Measurements from ENCODE around the gene ATL2.
"Not testable (repeated sequence)": the region's sequence is repeated elsewhere in the genome, so short reads cannot be mapped to it uniquely, and the experiment has no call there.

ATL2 gene

GRCh38 chr2:38377050-38377828 lies at the start of gene ATL2:
Gene ATL2, minus strand, starts transcription at chr2:38377273. Its CDS starts 13 bp downstream, at chr2:38377260.
- DNase-seq = peak; percentile 88

GRCh38 chr2:38423763-38424162 lies 46.7 kb upstream of the ATL2 start:
- no peak for DNase-seq

GRCh38 chr2:38421274-38422056 lies 44.4 kb upstream of the ATL2 start:
- DNase-seq = no peak

- no peak for DNase-seq
These were observed 42.4 kb upstream of the ATL2 start for GRCh38 chr2:38419499-38419898.

GRCh38 chr2:38418735-38419134 lies 41.7 kb upstream of the ATL2 start:
- no peak for DNase-seq

GRCh38 chr2:38417745-38418689 lies 40.9 kb upstream of the ATL2 start:
- DNase-seq = no peak

- DNase-seq = no peak
These were observed 39.4 kb upstream of the ATL2 start for GRCh38 chr2:38416296-38417036.

GRCh38 chr2:38415728-38416291 lies 38.7 kb upstream of the ATL2 start:
- DNase-seq = no peak

- no peak for DNase-seq
These were observed 38.0 kb upstream of the ATL2 start for GRCh38 chr2:38415023-38415422.

GRCh38 chr2:38412235-38412871 lies 35.3 kb upstream of the ATL2 start:
- not testable (repeated sequence) for DNase-seq

- DNase-seq = no peak
These were observed 32.4 kb upstream of the ATL2 start for GRCh38 chr2:38409156-38410102.

- DNase-seq = no peak
These were observed 30.1 kb upstream of the ATL2 start for GRCh38 chr2:38407111-38407682.

- no peak for DNase-seq
These were observed 29.6 kb upstream of the ATL2 start for GRCh38 chr2:38406597-38407110.

- no peak for DNase-seq
These were observed 29.0 kb upstream of the ATL2 start for GRCh38 chr2:38405917-38406596.

GRCh38 chr2:38400513-38400912 lies 23.4 kb upstream of the ATL2 start:
- no peak for DNase-seq

- no peak for DNase-seq
These were observed 21.7 kb upstream of the ATL2 start for GRCh38 chr2:38398739-38399138.

GRCh38 chr2:38394903-38395341 lies 17.8 kb upstream of the ATL2 start:
- DNase-seq = no peak

GRCh38 chr2:38394041-38394440 lies 17.0 kb upstream of the ATL2 start:
- DNase-seq = no peak

GRCh38 chr2:38390947-38391346 lies 13.9 kb upstream of the ATL2 start:
- no peak for DNase-seq
